ENCODE measurements around the gene SLC25A33. TPM values are rescaled to one million over a fixed set of nuclear protein-coding genes. Genes with fewer than 3 reads are reported as not detected.

SLC25A33 gene
- total RNA-seq, 1 experiment from 2014 or later, result 11.8 TPM

- Histone ChIP-seq H3K4me1 (ENCODE audit: insufficient read depth, low read length) (no peaks in the 10 kb centered on the region; the same call in 1 of the 2 replicates), H3K27me3 (ENCODE audit: low read length) (no peaks in the 10 kb centered on the region), H3K9me3 (ENCODE audit: low read length) (no peaks in the 10 kb centered on the region), H2AFZ (ENCODE audit: low read length) (no peak overlapping the region), H3K9ac (ENCODE audit: low read length) (no peak overlapping the region), H4K20me1 (ENCODE audit: low read length) (no peaks in the 10 kb centered on the region), H3K4me2 (ENCODE audit: low read length) (no peak overlapping the region), H3K27ac (ENCODE audit: low read length) (no peak overlapping the region), H3K4me3 (ENCODE audit: low read length) (no peak overlapping the region), H3K9me2 (replicated peaks; ENCODE audit: low read length) (no peaks in the 10 kb centered on the region), H3F3A (ENCODE audit: low read length, unreplicated experiment) (no peaks in the 10 kb centered on the region), H3K36me3 (ENCODE audit: low read depth, low read length) (no peaks in the 10 kb centered on the region), H3K79me2 (ENCODE audit: low read length) (no peaks in the 10 kb centered on the region)
- ChIA-PET POLR2A (ENCODE audit: unreplicated experiment) (no interaction called here), CTCF (interaction anchor here (0.6 kb wide), 1 partner anchor 76 kb away, joined by 3 read pairs; no protein-coding TSS in a partner anchor)
- no peak for ATAC-seq
- no peak for DNase-seq
- no TSS peak for BruUV-seq (replicated peaks)
- intact Hi-C loops (cut with micrococcal nuclease), result loop anchor here (5.0 kb wide), 1 partner anchor 59 kb away; no protein-coding TSS in a partner anchor
- TF ChIP-seq EZH2phosphoT487 (IDR thresholded peaks at IDR 0.05; ENCODE audit: borderline replicate concordance, low read length), result no peak
- no peak for TF ChIP-seq EZH2 (IDR thresholded peaks at IDR 0.05; ENCODE audit: low read length, unreplicated experiment)
- TF ChIP-seq CTCF (conservative IDR thresholded peaks at IDR 0.05; ENCODE audit: low read depth, low read length), result no peak
These were observed 89.5 kb downstream of the SLC25A33 start for GRCh38 chr1:9628541-9629444.

GRCh38 chr1:9629445-9630201 lies 90.4 kb downstream of the SLC25A33 start:
- Histone ChIP-seq H3F3A (ENCODE audit: low read length, unreplicated experiment) (no peaks in the 10 kb centered on the region), H3K27me3 (ENCODE audit: low read length) (no peaks in the 10 kb centered on the region), H3K4me3 (ENCODE audit: low read length) (no peak overlapping the region), H2AFZ (ENCODE audit: low read length) (no peak overlapping the region), H3K79me2 (ENCODE audit: low read length) (no peaks in the 10 kb centered on the region), H3K9me2 (replicated peaks; ENCODE audit: low read length) (no peaks in the 10 kb centered on the region), H4K20me1 (ENCODE audit: low read length) (no peaks in the 10 kb centered on the region), H3K9ac (ENCODE audit: low read length) (no peak overlapping the region), H3K4me2 (ENCODE audit: low read length) (no peak overlapping the region), H3K36me3 (ENCODE audit: low read depth, low read length) (no peaks in the 10 kb centered on the region), H3K4me1 (ENCODE audit: insufficient read depth, low read length) (no peaks in the 10 kb centered on the region; the same call in 1 of the 2 replicates), H3K27ac (ENCODE audit: low read length) (no peak overlapping the region), H3K9me3 (ENCODE audit: low read length) (no peaks in the 10 kb centered on the region)
- ChIA-PET CTCF (no interaction called here), POLR2A (ENCODE audit: unreplicated experiment) (no interaction called here)
- no TSS peak for BruUV-seq (replicated peaks)
- ATAC-seq (no peak), DNase-seq (no peak)
- intact Hi-C loops (cut with micrococcal nuclease), result loop anchor here (5.0 kb wide), 1 partner anchor 58 kb away; no protein-coding TSS in a partner anchor
- TF ChIP-seq EZH2phosphoT487 (IDR thresholded peaks at IDR 0.05; ENCODE audit: borderline replicate concordance, low read length) (no peak), EZH2 (IDR thresholded peaks at IDR 0.05; ENCODE audit: low read length, unreplicated experiment) (no peak), CTCF (conservative IDR thresholded peaks at IDR 0.05; ENCODE audit: low read depth, low read length) (no peak)

Data from PC-3 (cell line).